Spleen (tissue), 7 donors: ENCODE results near the gene PARD3.

ENCODE experiments used
- CTCF ChIP-seq, 11 experiments: fragments of 200-600 bp in 7 of 11; fragments of 450-650 bp in 4 of 11; sonication (generic) in 4 of 11; IDR thresholded peaks in 8 of 11; conservative IDR thresholded peaks in 3 of 11; 1 replicate in 7 of 11; 2 replicates in 4 of 11; pipeline versions ENCODE4 v1.4.0 to v1.8.0; 2016 to 2021; ENCODE audit warnings: antibody characterized with exemption in 11 of 11, inconsistent platforms in 4 of 11, mild to moderate bottlenecking in 1 of 11
- POLR2A ChIP-seq, 3 donors: fragments of 450-650 bp; IDR thresholded peaks; one replicate each; pipeline ENCODE4 v1.5.1; 2017; ENCODE audit warnings: antibody characterized with exemption in 3 of 3, mild to moderate bottlenecking in 1 of 3
- POLR2AphosphoS5 ChIP-seq, 3 donors: sonication (generic); formaldehyde crosslinking; IDR thresholded peaks; one replicate each; pipeline ENCODE4 v1.5.1; 2017; ENCODE audit warnings: antibody characterized with exemption in 3 of 3
- donor health status: DM: no; HTN: no; CAD: no; lungs with moderate emphysema.
- donor health status: DM: no; HTN: no; CAD: no.
- donor health status: DM: no; HTN: no; CAD: no.

GRCh38 chr10:34745244-34745643 is 69.9 kb downstream of the PARD3 start:
- TF ChIP-seq CTCF (IDR thresholded peaks at IDR 0.05 in 8 of 11, conservative IDR thresholded peaks at IDR 0.05 in 3 of 11): no peak
- no peak for TF ChIP-seq POLR2A (IDR thresholded peaks at IDR 0.05)
- TF ChIP-seq POLR2AphosphoS5 (IDR thresholded peaks at IDR 0.05): no peak
